KG1 (cell line): ENCODE results near the gene NACC1.

Experiments
- DNase-seq: peaks from one replicate; lab custom pipeline; 2025; lab: John Stamatoyannopoulos, UW

The NACC1 gene

GRCh38 chr19:13087795-13088537 lies 30.1 kb upstream of the NACC1 start:
- DNase-seq = no peak

DNA sequence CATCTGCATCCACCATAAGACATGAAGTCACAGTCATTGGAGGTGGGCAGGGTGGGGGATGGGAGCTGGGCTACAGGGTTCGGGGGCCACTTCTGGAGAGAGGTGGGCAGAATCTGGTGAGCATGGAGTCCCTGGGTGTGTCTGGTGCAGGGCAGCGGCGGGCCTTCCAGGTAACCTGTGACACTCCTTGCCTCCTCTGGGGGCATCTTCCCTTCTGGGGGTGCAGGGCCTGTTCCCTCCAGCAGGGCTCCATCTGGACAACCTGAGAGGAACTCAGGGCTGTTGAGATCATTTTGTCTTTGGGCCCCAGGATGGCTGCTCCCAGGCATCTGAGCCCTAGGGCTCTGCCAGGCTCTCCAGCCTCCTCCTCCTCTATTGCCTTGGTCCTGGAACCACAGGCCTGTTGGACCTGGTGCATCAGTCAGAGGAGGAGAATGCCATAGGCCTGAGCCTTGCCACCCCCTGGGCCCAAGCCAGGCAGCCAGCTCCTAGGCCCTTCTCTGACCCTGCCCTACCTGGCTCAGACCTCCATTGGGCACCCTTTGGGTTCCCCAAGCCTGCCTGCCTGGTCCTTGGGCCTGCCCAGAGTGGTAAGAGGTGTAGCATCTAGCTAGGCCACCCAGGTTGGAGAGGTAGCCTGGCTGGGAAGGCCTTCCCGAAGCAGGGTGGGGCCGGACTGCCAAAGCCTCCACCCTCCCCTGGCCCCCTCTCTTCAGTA lies 28.8 kb upstream of the NACC1 start:
- DNase-seq = no peak

DNA sequence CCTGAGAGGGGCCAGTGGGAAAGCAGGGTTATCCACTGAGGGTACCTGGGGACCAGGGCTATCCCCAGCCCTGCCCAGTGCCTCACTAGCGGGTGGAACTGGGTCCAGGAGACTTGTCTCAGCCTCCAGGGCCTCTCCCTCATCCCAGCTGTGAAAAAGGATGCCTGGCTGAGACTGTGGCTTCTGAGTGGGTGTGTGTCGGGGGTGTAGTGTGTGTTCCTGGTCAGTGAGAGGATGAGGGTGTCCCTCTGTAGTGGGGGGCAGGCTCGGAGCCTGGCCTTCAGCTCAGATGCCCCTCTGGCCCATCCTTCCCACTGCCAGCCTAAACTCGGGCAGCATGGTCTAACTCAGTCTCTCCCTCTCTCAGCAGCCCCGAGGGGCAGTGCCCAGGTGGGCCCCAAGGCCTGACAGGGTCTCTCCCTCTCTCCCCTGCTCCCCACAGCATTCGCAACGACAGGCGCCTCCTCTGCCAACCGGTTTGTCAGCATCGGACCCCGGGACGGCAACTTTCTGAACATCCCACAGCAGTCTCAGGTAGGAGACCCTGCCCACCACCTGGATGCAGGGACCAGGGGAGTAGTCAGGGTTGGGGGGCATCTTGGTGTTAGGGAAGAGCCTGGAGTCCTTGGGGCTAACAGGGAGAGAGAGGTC lies 28.1 kb upstream of the NACC1 start:
- no peak for DNase-seq

DNA sequence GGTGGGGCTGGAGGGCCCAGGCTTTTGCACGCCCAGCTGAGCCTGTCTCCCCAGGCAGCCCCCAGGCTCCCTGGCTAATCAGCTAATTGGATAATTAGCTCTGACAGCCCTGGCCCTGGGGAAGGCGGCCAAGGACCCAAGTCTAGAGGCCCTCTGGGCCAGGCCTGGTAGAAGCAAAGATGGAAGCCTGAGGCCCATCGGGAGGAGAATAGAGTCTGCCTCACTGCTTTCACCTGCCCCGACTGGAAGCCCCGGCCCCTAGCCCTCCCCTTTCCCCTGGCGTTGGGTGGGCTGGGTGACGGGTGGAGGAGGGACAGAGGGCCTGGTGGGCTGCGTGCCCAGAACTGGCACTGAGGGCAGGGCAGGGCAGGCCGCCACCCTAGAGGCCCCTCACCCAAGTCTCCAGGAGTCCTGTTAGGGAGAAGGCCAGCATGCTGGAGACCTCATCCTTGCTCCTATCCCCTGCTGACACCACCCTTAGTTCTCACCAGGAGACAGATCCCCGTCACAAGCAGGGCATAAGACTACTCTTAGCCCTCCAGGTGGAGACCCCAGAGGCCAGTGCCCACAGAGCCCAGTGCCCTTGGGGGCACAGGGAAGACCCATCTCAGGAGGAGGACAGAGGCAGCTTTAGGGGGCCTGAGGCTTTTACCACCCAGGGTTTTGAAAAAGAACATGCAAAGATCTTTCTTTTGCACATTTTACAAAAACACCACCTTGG lies 27.4 kb upstream of the NACC1 start:
- DNase-seq = no peak

DNA sequence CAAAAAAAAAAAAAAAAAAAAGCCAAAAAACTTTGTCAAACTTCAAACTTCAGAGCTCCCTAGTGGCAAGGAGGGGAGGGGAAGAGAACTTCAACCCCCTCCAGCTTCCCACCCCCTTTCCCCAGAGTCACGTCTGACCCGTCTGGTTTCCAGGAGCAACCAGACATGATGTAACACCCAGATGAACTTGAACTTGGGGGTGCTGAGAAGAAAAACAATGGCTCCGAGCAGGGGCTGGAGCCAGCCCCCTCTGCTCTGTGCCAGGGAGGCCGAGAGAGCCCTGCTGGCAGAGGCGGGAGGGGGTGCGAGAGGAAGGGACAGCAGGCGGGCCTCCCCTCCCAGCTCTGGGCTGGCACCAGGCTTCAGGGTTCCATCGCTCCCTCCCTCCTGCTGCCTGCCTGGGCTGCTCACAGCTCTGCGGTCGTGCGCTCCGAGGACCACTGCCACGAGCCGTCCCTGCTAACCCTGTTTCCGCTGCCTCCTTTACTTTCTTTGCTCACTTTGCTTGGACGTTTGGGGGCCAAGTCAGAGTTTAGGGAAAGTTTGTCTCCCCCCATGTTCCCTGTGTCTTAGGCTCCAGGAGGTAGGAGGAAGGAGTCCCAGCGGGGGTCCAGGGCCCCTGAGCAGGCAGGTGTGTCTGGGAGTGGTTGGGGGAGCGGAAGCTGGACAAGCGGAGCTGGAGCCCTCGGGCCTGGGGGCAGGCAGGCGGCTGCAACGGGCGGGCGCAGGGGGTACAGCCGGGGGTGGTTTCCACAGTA lies 26.5 kb upstream of the NACC1 start:
- no peak for DNase-seq

GRCh38 chr19:13092158-13092543 lies 25.9 kb upstream of the NACC1 start:
- DNase-seq = no peak

- no peak for DNase-seq
Observed at GRCh38 chr19:13092606-13093235, 25.3 kb upstream of the NACC1 start.

GRCh38 chr19:13093407-13094105 lies 24.5 kb upstream of the NACC1 start:
- DNase-seq = peak; percentile 59

GRCh38 chr19:13094106-13094504 lies 24.0 kb upstream of the NACC1 start:
- no peak for DNase-seq

DNA sequence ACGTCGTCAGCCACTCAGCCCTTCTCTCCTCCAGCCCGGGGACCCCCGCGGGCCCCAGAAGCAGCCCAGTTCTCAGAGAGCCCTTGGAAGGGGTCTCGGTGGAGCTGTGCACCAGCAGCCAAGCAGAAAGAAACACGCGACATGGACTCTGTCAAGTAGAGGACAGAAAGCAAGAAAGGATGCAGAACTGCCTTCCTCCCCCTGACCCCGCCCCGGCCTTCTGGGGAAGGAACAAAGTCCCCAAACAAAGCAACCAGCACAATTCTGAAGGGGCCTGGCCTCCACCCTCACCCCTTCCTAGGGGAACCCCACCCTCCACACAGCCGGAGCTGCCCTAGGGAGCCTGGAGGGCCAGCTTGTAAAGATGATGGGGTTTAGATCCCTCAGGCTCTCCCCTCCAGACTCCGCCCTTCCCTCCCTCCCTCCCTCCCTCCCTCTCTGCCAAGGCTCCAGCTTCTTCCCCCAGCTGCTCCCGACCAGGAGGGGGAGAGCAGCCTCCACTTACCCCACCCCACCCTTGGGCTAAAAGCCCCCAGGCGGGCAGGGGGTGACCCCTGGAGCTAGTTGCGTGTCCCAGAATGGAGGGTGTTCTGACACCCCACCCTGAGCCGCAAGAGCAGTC lies 23.2 kb upstream of the NACC1 start:
- DNase-seq = no peak

GRCh38 chr19:13095393-13095784 lies 22.7 kb upstream of the NACC1 start:
- DNase-seq = no peak

- DNase-seq = peak; percentile 21
Observed at GRCh38 chr19:13095934-13096927, 21.8 kb upstream of the NACC1 start.

- peak; percentile 23 for DNase-seq
Observed at GRCh38 chr19:13097033-13097462, 21.0 kb upstream of the NACC1 start.

- DNase-seq = peak; percentile 59
Observed at GRCh38 chr19:13097463-13098258, 20.4 kb upstream of the NACC1 start.

GRCh38 chr19:13098277-13099072 lies 19.6 kb upstream of the NACC1 start:
- DNase-seq = no peak

DNA sequence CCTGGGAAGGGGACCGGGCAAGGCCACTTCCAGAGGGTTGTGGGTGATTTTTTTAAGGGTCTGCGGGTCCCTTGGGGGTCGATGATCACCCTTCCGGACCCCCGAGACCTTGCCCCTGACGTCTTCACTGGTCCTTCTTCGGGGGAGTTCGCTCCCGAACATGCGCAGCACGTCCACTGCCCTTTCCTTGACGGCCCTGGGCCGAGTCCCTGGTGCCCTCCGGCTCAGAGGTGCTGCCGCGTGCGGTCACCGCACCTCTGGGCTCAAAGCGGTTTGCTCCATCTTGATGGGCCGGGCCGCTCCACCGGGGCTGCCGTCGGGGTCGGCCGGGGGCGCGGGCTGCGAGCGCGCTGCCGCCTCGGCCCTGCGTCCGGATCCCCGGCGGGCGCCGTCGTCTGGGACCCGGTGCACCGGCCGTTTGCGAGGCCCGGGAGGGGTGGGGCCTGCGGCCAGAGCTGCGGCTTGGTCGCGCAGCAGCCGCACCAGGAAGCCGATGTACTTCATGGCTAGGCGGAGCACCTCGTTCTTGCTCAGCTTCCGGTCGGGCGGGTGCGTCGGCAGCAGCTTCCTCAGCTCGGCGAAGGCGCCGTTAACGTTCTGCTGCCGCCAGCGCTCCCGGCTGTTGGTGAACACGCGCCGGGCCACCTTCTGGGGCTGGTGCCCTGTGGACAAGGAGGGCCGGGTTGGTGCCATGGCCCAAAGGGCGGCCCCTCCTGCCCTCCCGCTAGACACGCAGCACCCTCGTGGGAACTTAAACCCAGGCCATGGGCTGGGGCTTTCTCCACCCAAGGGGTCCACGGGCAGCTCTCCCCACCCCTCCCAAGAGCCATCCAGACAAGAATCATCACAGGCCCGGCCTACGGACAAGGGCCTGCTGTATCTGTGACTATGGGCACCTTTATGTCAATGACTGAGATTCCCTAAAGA lies 18.7 kb upstream of the NACC1 start:
- DNase-seq = peak; percentile 82
